ENCODE measurements around the gene PRM1. TPM values are rescaled to one million over a fixed set of nuclear protein-coding genes. Genes with fewer than 3 reads are reported as not detected.

PRM1 gene
- total and polyA plus RNA-seq, 2 of the 13 experiments (the other 11 are each of a cell fraction or from before 2014, with no cell fraction given) = not detected

DNA sequence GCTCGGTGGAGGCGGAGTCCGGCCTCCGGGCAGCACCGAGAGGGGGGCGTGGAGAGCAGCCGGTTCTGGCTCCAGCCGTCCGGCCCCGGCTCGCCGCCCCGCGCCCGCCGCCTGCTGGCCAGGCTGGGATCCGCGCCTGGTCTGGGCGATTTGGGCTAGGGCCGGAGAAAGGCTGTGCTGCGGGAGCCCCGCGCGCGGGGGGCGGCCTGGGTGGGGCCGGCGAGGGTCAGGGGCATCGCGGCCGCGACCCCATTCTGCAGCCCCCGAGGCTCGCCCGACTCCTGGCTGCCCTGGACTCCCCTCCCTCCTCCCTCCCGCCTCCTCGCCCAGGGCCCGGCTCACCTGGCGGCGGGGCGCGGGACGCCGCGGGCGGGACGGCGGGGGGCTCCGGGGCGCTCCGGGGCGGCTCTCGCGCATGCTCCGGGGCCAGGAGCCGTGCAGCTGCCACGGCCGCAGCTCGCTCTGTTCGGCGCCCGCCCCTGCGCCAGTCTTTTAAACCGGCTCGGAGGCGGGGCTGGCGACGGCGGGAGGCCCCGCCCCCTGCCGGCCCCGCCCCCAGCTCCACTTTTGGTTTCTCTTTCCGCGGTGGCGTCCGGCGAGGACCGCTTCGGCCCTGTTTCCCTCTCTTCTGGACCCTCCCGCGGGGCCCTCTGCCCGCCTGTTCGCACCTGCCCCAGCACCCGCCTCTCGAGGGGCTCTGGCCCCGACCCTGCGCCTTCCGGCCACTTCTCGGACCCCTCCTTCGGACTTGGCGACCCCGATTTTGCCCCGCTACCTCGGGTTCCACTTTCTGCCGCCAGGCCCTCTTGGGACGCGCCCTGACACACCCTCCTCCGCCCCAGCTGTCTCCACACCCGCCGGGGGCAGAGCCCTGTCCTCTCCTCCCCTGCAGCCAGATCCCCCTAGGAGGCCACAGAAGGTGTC lies 25.1 kb downstream of the PRM1 start, which contains the start of gene SOCS1 (continued):
- TF ChIP-seq ZNF749 (CRISPR knock-in tag; IDR thresholded peaks at IDR 0.05; ENCODE audit: borderline replicate concordance) = peak; percentile 21
- TF ChIP-seq, protein P1, sequence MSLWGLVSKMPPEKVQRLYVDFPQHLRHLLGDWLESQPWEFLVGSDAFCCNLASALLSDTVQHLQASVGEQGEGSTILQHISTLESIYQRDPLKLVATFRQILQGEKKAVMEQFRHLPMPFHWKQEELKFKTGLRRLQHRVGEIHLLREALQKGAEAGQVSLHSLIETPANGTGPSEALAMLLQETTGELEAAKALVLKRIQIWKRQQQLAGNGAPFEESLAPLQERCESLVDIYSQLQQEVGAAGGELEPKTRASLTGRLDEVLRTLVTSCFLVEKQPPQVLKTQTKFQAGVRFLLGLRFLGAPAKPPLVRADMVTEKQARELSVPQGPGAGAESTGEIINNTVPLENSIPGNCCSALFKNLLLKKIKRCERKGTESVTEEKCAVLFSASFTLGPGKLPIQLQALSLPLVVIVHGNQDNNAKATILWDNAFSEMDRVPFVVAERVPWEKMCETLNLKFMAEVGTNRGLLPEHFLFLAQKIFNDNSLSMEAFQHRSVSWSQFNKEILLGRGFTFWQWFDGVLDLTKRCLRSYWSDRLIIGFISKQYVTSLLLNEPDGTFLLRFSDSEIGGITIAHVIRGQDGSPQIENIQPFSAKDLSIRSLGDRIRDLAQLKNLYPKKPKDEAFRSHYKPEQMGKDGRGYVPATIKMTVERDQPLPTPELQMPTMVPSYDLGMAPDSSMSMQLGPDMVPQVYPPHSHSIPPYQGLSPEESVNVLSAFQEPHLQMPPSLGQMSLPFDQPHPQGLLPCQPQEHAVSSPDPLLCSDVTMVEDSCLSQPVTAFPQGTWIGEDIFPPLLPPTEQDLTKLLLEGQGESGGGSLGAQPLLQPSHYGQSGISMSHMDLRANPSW (CRISPR knock-in tag; IDR thresholded peaks at IDR 0.05; ENCODE audit: borderline replicate concordance) = no peak
- TF ChIP-seq ZNF558 (CRISPR knock-in tag; IDR thresholded peaks at IDR 0.05; ENCODE audit: borderline replicate concordance) = no peak
- TF ChIP-seq, protein P2, sequence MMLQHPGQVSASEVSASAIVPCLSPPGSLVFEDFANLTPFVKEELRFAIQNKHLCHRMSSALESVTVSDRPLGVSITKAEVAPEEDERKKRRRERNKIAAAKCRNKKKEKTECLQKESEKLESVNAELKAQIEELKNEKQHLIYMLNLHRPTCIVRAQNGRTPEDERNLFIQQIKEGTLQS (CRISPR knock-in tag; IDR thresholded peaks at IDR 0.05) = peak; percentile 37
- TF ChIP-seq ZNF224 (CRISPR knock-in tag; IDR thresholded peaks at IDR 0.05) = no peak
- TF ChIP-seq, protein P3, sequence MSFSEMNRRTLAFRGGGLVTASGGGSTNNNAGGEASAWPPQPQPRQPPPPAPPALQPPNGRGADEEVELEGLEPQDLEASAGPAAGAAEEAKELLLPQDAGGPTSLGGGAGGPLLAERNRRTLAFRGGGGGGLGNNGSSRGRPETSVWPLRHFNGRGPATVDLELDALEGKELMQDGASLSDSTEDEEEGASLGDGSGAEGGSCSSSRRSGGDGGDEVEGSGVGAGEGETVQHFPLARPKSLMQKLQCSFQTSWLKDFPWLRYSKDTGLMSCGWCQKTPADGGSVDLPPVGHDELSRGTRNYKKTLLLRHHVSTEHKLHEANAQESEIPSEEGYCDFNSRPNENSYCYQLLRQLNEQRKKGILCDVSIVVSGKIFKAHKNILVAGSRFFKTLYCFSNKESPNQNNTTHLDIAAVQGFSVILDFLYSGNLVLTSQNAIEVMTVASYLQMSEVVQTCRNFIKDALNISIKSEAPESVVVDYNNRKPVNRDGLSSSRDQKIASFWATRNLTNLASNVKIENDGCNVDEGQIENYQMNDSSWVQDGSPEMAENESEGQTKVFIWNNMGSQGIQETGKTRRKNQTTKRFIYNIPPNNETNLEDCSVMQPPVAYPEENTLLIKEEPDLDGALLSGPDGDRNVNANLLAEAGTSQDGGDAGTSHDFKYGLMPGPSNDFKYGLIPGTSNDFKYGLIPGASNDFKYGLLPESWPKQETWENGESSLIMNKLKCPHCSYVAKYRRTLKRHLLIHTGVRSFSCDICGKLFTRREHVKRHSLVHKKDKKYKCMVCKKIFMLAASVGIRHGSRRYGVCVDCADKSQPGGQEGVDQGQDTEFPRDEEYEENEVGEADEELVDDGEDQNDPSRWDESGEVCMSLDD (CRISPR knock-in tag; IDR thresholded peaks at IDR 0.05; ENCODE audit: borderline replicate concordance) = peak; percentile 28
- TF ChIP-seq, protein P4, sequence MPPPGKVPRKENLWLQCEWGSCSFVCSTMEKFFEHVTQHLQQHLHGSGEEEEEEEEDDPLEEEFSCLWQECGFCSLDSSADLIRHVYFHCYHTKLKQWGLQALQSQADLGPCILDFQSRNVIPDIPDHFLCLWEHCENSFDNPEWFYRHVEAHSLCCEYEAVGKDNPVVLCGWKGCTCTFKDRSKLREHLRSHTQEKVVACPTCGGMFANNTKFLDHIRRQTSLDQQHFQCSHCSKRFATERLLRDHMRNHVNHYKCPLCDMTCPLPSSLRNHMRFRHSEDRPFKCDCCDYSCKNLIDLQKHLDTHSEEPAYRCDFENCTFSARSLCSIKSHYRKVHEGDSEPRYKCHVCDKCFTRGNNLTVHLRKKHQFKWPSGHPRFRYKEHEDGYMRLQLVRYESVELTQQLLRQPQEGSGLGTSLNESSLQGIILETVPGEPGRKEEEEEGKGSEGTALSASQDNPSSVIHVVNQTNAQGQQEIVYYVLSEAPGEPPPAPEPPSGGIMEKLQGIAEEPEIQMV (CRISPR knock-in tag; IDR thresholded peaks at IDR 0.05; ENCODE audit: low read depth) = no peak
- peak; percentile 69 for TF ChIP-seq RBM22 (optimal IDR thresholded peaks at IDR 0.05; ENCODE audit: low read length)
- no peak for TF ChIP-seq ZNF652 (CRISPR knock-in tag; IDR thresholded peaks at IDR 0.05; ENCODE audit: borderline replicate concordance, low read depth)
- peak; percentile 71 for TF ChIP-seq ZBTB7B (CRISPR knock-in tag; IDR thresholded peaks at IDR 0.05)
- no peak for TF ChIP-seq ZNF230 (CRISPR knock-in tag; IDR thresholded peaks at IDR 0.05)
- no peak for TF ChIP-seq ZNF780A (CRISPR knock-in tag; IDR thresholded peaks at IDR 0.05)
- TF ChIP-seq SRF (IDR thresholded peaks at IDR 0.05; ENCODE audit: low read depth, low read length) = peak; percentile 85
- peak; percentile 0; the same call in 1 of the 2 replicates for TF ChIP-seq ADNP (CRISPR knock-in tag; IDR thresholded peaks at IDR 0.05)
- TF ChIP-seq ZSCAN9 (CRISPR knock-in tag; IDR thresholded peaks at IDR 0.05; ENCODE audit: borderline replicate concordance) = peak; percentile 74; the same call in 1 of the 2 replicates
- peak; percentile 59; the same call in 1 of the 2 replicates for TF ChIP-seq FOXK1 (CRISPR knock-in tag; IDR thresholded peaks at IDR 0.05; ENCODE audit: borderline replicate concordance, low read depth)
- TF ChIP-seq, protein P5, sequence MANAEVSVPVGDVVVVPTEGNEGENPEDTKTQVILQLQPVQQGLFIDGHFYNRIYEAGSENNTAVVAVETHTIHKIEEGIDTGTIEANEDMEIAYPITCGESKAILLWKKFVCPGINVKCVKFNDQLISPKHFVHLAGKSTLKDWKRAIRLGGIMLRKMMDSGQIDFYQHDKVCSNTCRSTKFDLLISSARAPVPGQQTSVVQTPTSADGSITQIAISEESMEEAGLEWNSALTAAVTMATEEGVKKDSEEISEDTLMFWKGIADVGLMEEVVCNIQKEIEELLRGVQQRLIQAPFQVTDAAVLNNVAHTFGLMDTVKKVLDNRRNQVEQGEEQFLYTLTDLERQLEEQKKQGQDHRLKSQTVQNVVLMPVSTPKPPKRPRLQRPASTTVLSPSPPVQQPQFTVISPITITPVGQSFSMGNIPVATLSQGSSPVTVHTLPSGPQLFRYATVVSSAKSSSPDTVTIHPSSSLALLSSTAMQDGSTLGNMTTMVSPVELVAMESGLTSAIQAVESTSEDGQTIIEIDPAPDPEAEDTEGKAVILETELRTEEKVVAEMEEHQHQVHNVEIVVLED (CRISPR knock-in tag; IDR thresholded peaks at IDR 0.05; ENCODE audit: borderline replicate concordance) = no peak
- no peak for TF ChIP-seq ZNF460 (CRISPR knock-in tag; IDR thresholded peaks at IDR 0.05; ENCODE audit: borderline replicate concordance)
- TF ChIP-seq ZNF713 (CRISPR knock-in tag; IDR thresholded peaks at IDR 0.05) = 0 out of 2 replicates have a peak, but pooled peaks have one; percentile 24
